A549 (cell line): Measurements from ENCODE around the gene TSPAN8.

Source experiments
- CTCF ChIP-seq: fragments of >200 bp; sonication (Bioruptor Twin); formaldehyde crosslinking; IDR thresholded peaks from 3 replicates; pipeline ENCODE4 v1.5.1; 2016
- ELK1 ChIP-seq: fragments of 150-350 bp; IDR thresholded peaks from 2 replicates; pipeline ENCODE4 v1.6.1; 2014; ENCODE audit warnings: low read depth, mild to moderate bottlenecking, low read length
- JUN ChIP-seq, 2 experiments: fragments of >200 bp; sonication (Bioruptor Twin); formaldehyde crosslinking; IDR thresholded peaks; 2 replicates in 1 of 2; 3 replicates in 1 of 2; pipeline ENCODE4 v1.6.1; 2016 to 2017
- KDM5A ChIP-seq: fragments of 200-600 bp; sonication (generic); IDR thresholded peaks from 2 replicates; pipeline ENCODE4 v1.6.1; 2016; ENCODE audit warnings: antibody characterized with exemption, mild to moderate bottlenecking
- MAZ ChIP-seq: fragments of 150-350 bp; IDR thresholded peaks from 2 replicates; pipeline ENCODE4 v1.6.1; 2014; ENCODE audit warnings: antibody characterized with exemption, low read depth, low read length, borderline replicate concordance
- PBX3 ChIP-seq: IDR thresholded peaks from 2 replicates; pipeline ENCODE4 v1.6.1; 2012
- POLR2A ChIP-seq: IDR thresholded peaks from 2 replicates; pipeline ENCODE4 v1.6.1; 2012; ENCODE audit warnings: mild to moderate bottlenecking, low read length
- RAD21 ChIP-seq, 2 experiments: fragments of >200 bp in 1 of 2; sonication (Bioruptor Twin) in 1 of 2; formaldehyde crosslinking in 1 of 2; IDR thresholded peaks in 1 of 2; conservative IDR thresholded peaks in 1 of 2; 2 replicates in 1 of 2; 3 replicates in 1 of 2; pipeline ENCODE4 v1.6.1; 2012 to 2018; ENCODE audit warnings: inconsistent platforms in 1 of 2
- REST ChIP-seq: fragments of 200-600 bp; sonication (generic); IDR thresholded peaks from 2 replicates; pipeline ENCODE4 v1.6.1; 2016; ENCODE audit warnings: antibody characterized with exemption, mild to moderate bottlenecking, moderate library complexity
- RFX5 ChIP-seq: fragments of 450-650 bp; IDR thresholded peaks from 2 replicates; pipeline ENCODE4 v1.7.1; 2014; ENCODE audit warnings: antibody characterized with exemption, mild to moderate bottlenecking, moderate library complexity
- SMC3 ChIP-seq: fragments of >200 bp; sonication (Bioruptor Twin); formaldehyde crosslinking; IDR thresholded peaks from 3 replicates; pipeline ENCODE4 v1.6.1; 2018; ENCODE audit warnings: inconsistent platforms
- TP53 ChIP-seq: fragments of 250-450 bp; sonication (Bioruptor Pico); IDR thresholded peaks from 2 replicates; pipeline ENCODE4 v1.5.0; 2021; ENCODE audit warnings: mild to moderate bottlenecking, moderate library complexity

- TF ChIP-seq REST (no peak), SMC3 (no peak), CTCF (no peak), ELK1 (no peak), POLR2A (no peak), TP53 (CRISPR knock-in tag) (no peak), RFX5 (no peak), RAD21 (conservative IDR thresholded peaks at IDR 0.05 in 1 of 2, IDR thresholded peaks at IDR 0.05 in 1 of 2) (no peak), KDM5A (no peak), MAZ (no peak), JUN (IDR thresholded peaks at IDR 0.05) (no peak), PBX3 (no peak)
Measured at GRCh38 chr12:71194657-71195056, 36.9 kb upstream of the TSPAN8 start.
